ENCODE results near the gene LIME1. TPM values are rescaled to one million over a fixed set of nuclear protein-coding genes. Genes with fewer than 3 reads are reported as not detected.

The LIME1 gene
- total and polyA plus RNA-seq, 2 of the 8 experiments (the other 6 are each of a cell fraction or from before 2014, with no cell fraction given), result 4.5 to 5.9 TPM

- TF ChIP-seq ATF2 (IDR thresholded peaks at IDR 0.05; ENCODE audit: low read length) (no peak), SRF (IDR thresholded peaks at IDR 0.05; ENCODE audit: low read depth, low read length) (no peak), CREB1 (IDR thresholded peaks at IDR 0.05) (no peak), GABPA (IDR thresholded peaks at IDR 0.05; ENCODE audit: borderline replicate concordance, insufficient read depth, low read length) (no peak), BCL11A (IDR thresholded peaks at IDR 0.05; ENCODE audit: low read depth in 2 of 2, low read length in 2 of 2) (no peak), GTF2F1 (IDR thresholded peaks at IDR 0.05; ENCODE audit: borderline replicate concordance, low read depth, low read length) (no peak), MAFK (IDR thresholded peaks at IDR 0.05; ENCODE audit: low read depth, low read length) (no peak)
Observed at GRCh38 chr20:63783970-63784369, 47.5 kb downstream of the LIME1 start (continued).
